GM13976 (cell line): Measurements from ENCODE around the gene BMERB1.
A peak's percentile ranks its signal among the peaks of the same experiment; 100 is the strongest.
"Not testable (repeated sequence)": the region's sequence is repeated elsewhere in the genome, so short reads cannot be mapped to it uniquely, and the experiment has no call there.

Experiments
- DNase-seq: peaks from one replicate; pipeline ENCODE4 v3.0.0; 2012; ENCODE audit warnings: low spot score
- CTCF ChIP-seq: IDR thresholded peaks from 2 replicates; pipeline ENCODE4 v1.5.1; 2012; ENCODE audit warnings: borderline replicate concordance, mild to moderate bottlenecking; ENCODE audit not compliant: insufficient read depth; ENCODE audit errors: extremely low read depth, missing control alignments, control extremely low read depth
- in situ Hi-C: fragments of 300-500 bp; cut with MboI; formaldehyde crosslinking; loops from one replicate; pipeline ENCODE4 v1.12.0; 2022; ENCODE audit warnings: low sequenced_read_pairs, mixed read lengths, inconsistent platforms; ENCODE audit not compliant: unreplicated experiment

Gene BMERB1

DNA sequence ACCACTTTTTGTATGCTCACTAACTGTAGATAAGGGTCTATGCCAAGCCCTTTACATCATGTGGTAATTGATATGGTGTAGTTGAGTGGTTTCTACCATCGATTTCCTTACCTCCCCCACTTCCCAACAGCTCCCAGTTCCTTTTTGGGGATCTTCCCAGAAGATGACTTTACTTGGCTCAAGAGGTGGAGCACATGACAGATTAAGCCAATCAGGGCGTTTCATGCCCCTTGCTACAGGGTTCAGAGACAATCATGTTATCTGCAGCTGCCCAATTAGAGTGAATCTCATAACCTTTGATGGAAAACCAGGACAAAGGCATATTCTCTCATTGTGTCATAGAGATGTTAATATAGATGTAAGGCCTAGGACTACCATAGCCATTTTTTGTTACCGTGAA lies 16.2 kb upstream of the BMERB1 start:
- in situ Hi-C loops = no loop called here
- no peak for TF ChIP-seq CTCF
- no peak for DNase-seq

DNA sequence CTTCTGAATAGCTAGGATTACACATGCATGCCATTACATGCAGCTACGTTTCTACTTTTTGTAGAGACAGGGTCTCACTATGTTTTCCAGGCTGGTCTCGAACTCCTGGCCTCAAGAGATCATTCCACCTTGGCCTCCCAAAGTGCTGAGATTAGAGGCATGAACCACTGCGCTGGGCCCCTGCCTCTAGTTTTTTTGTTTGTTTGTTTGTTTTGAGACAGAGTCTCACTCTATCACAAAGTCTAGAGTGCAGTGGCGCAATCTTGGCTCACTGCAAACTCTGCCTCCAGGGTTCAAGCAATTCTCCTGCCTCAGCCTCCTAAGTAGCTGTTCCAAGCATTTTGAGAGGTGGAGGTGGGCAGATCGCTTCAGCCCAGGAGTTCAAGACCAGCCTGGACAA lies 12.7 kb upstream of the BMERB1 start:
- not testable (repeated sequence) for DNase-seq
- in situ Hi-C loops = loop anchor here (10.0 kb wide), 1 partner anchor 283 kb away; no protein-coding TSS in a partner anchor

DNA sequence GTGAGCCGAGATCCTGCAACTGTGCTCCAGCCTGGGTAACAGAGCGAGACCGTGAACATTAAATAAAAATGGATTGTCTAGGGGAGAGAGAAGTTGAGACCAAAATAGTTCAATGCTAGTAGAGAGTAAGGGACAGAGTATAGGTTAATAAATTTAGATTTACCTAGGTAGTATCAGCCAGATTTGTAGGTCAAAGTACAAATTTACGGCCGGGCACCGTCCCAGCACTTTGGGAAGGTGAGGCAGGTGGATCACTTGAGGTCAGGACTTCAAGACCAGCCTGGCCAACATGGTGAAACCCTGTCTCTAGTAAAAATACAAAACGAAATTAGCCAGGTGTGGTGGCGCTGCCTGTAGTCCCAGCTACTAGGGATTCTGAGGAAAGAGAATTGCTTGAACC lies 12.2 kb upstream of the BMERB1 start:
- in situ Hi-C loops = loop anchor here (10.0 kb wide), 1 partner anchor 283 kb away; no protein-coding TSS in a partner anchor

GRCh38 chr16:15425861-15426260 lies 8.5 kb upstream of the BMERB1 start:
- no peak for TF ChIP-seq CTCF
- in situ Hi-C loops = loop anchor here (10.0 kb wide), 1 partner anchor 279 kb away; no protein-coding TSS in a partner anchor
- no peak for DNase-seq

More for the DNA sequence above, 12.2 kb upstream of the BMERB1 start:
- TF ChIP-seq CTCF = no peak
- no peak for DNase-seq

- DNase-seq = no peak
- in situ Hi-C loops = loop anchor here (10.0 kb wide), 1 partner anchor 278 kb away; no protein-coding TSS in a partner anchor
- no peak for TF ChIP-seq CTCF
These were observed 7.6 kb upstream of the BMERB1 start for GRCh38 chr16:15426796-15427195.

- in situ Hi-C loops = loop anchor here (10.0 kb wide), 1 partner anchor 277 kb away; no protein-coding TSS in a partner anchor
- peak; percentile 24 for TF ChIP-seq CTCF
- peak; percentile 64 for DNase-seq
These were observed 6.6 kb upstream of the BMERB1 start for GRCh38 chr16:15427648-15428239.

- in situ Hi-C loops, DNase-seq: not testable (repeated sequence)
These were observed 3.5 kb upstream of the BMERB1 start for GRCh38 chr16:15430884-15431283.

- DNase-seq = no peak
- in situ Hi-C loops = no loop called here
- no peak for TF ChIP-seq CTCF
These were observed 336 bp upstream of the BMERB1 start for GRCh38 chr16:15434079-15434424.
